IMR-90 (cell line): ENCODE measurements around the gene SLC2A10. TPM values are rescaled to one million over a fixed set of nuclear protein-coding genes. Genes with fewer than 3 reads are reported as not detected.

Experiments used
- ATAC-seq: fragments of 200-7000 bp; cut with Tn5 transposase; 2 replicates; pipeline ENCODE4 v1.9.1; 2020; ENCODE audit warnings: low read depth, mild to moderate bottlenecking, moderate library complexity
- BruUV-seq: library from RNA; stranded (reverse); fragments of 400-500 nt; replicated peaks from 2 replicates; lab custom pipeline; 2021; lab: Mats Ljungman, UMichigan
- CTCF ChIA-PET: fragments of 300-600 bp; formaldehyde crosslinking; extraction: SDS; loops from one replicate; lab custom pipeline; 2021; ENCODE audit warnings: antibody characterized with exemption; lab: Yijun Ruan, JAX
- POLR2A ChIA-PET: fragments of 300-600 bp; sonication (Branson Sonifier 250); formaldehyde crosslinking; loops from one replicate; lab custom pipeline; 2022; ENCODE audit warnings: antibody characterized with exemption; ENCODE audit not compliant: unreplicated experiment; lab: Charles Lee
- DNase-seq: peaks from one replicate; pipeline ENCODE4 v3.0.0; 2013
- H2AFZ ChIP-seq: replicated peaks from 2 replicates; pipeline ENCODE3; 2013; ENCODE audit warnings: low read length, mild to moderate bottlenecking; ENCODE audit not compliant: poor library complexity
- H2AK5ac ChIP-seq: 2 replicates; pipeline ENCODE4 v1.6.1; 2013; ENCODE audit warnings: low read depth, low read length, inconsistent platforms
- H2AK9ac ChIP-seq: replicated peaks from 2 replicates; pipeline ENCODE3; 2013; ENCODE audit warnings: mild to moderate bottlenecking, low read depth, low read length, moderate library complexity; ENCODE audit not compliant: poor library complexity
- H2BK120ac ChIP-seq: 2 replicates; pipeline ENCODE4 v1.6.1; 2013; ENCODE audit warnings: low read depth, low read length, inconsistent platforms
- H2BK15ac ChIP-seq: 3 replicates; pipeline ENCODE4 v1.6.1; 2013; ENCODE audit warnings: low read depth, low read length, inconsistent platforms
- H2BK20ac ChIP-seq: 2 replicates; pipeline ENCODE4 v1.6.1; 2013; ENCODE audit warnings: low read depth, mild to moderate bottlenecking, inconsistent platforms, low read length, moderate library complexity
- H2BK5ac ChIP-seq: 2 replicates; pipeline ENCODE4 v1.6.1; 2013; ENCODE audit warnings: mild to moderate bottlenecking, low read depth, low read length, inconsistent platforms; ENCODE audit not compliant: poor library complexity, severe bottlenecking
- H3K14ac ChIP-seq: replicated peaks from 2 replicates; pipeline ENCODE4 v1.6.1; 2013; ENCODE audit warnings: low read depth, low read length, inconsistent platforms
- H3K18ac ChIP-seq: 2 replicates; pipeline ENCODE4 v1.6.1; 2013; ENCODE audit warnings: low read depth, low read length, control low read depth
- H3K23ac ChIP-seq: 2 replicates; pipeline ENCODE4 v1.6.1; 2013; ENCODE audit warnings: low read depth, low read length, inconsistent platforms
- H3K27ac ChIP-seq: 2 replicates; pipeline ENCODE4 v1.5.1; 2013; ENCODE audit warnings: mild to moderate bottlenecking, control low read depth, low read length; ENCODE audit not compliant: insufficient read depth
- H3K27me3 ChIP-seq: 2 replicates; pipeline ENCODE4 v1.6.1; 2013; ENCODE audit warnings: low read length; ENCODE audit not compliant: control insufficient read depth, insufficient read depth
- H3K36me3 ChIP-seq: 2 replicates; pipeline ENCODE4 v1.6.1; 2013; ENCODE audit warnings: low read length, mixed read lengths; ENCODE audit not compliant: control insufficient read depth, insufficient read depth
- H3K4ac ChIP-seq: 2 replicates; pipeline ENCODE4 v1.6.1; 2013; ENCODE audit warnings: low read depth, low read length, inconsistent platforms
- H3K4me1 ChIP-seq: 2 replicates; pipeline ENCODE4 v1.6.1; 2013; ENCODE audit warnings: low read length, mixed read lengths; ENCODE audit not compliant: control insufficient read depth, insufficient read depth
- H3K4me2 ChIP-seq: 2 replicates; pipeline ENCODE4 v1.6.1; 2013; ENCODE audit warnings: low read depth, mild to moderate bottlenecking, control low read depth, low read length, moderate library complexity
- H3K4me3 ChIP-seq: 2 replicates; pipeline ENCODE4 v1.5.1; 2013; ENCODE audit warnings: low read depth, mild to moderate bottlenecking, control low read depth, low read length, moderate library complexity; ENCODE audit not compliant: insufficient read depth
- H3K56ac ChIP-seq: 2 replicates; pipeline ENCODE4 v1.6.1; 2013; ENCODE audit warnings: low read length, inconsistent platforms; ENCODE audit not compliant: insufficient read depth; ENCODE audit errors: extremely low read depth
- H3K79me1 ChIP-seq, 2 experiments: 2 replicates each; pipeline ENCODE4 v1.6.1; 2013; ENCODE audit warnings: low read length in 2 of 2, inconsistent platforms in 1 of 2, low read depth in 1 of 2
- H3K9ac ChIP-seq: 2 replicates; pipeline ENCODE4 v1.6.1; 2013; ENCODE audit warnings: low read depth, low read length, control low read depth
- H3K9me1 ChIP-seq: 2 replicates; pipeline ENCODE4 v1.6.1; 2013; ENCODE audit warnings: low read length, inconsistent platforms; ENCODE audit not compliant: insufficient read depth
- H3K9me3 ChIP-seq: 2 replicates; pipeline ENCODE4 v1.6.1; 2013; ENCODE audit warnings: low read length; ENCODE audit not compliant: control insufficient read depth, insufficient read depth
- H4K20me1 ChIP-seq: 2 replicates; pipeline ENCODE4 v1.6.1; 2013; ENCODE audit warnings: low read length, inconsistent platforms; ENCODE audit not compliant: insufficient read depth
- H4K5ac ChIP-seq: 2 replicates; pipeline ENCODE4 v1.6.1; 2013; ENCODE audit warnings: mild to moderate bottlenecking, low read depth, low read length, control low read depth
- H4K8ac ChIP-seq, 2 experiments: 2 replicates each; pipeline ENCODE4 v1.6.1; 2013; ENCODE audit warnings: low read depth in 2 of 2, low read length in 2 of 2, control low read depth in 1 of 2, inconsistent platforms in 1 of 2
- H4K91ac ChIP-seq: 2 replicates; pipeline ENCODE4 v1.6.1; 2013; ENCODE audit warnings: low read depth, low read length, inconsistent platforms; ENCODE audit not compliant: insufficient read depth
- BHLHE40 ChIP-seq: fragments of 150-350 bp; IDR thresholded peaks from 2 replicates; pipeline ENCODE4 v1.6.1; 2016; ENCODE audit warnings: mild to moderate bottlenecking, low read depth, low read length
- CEBPB ChIP-seq: IDR thresholded peaks from 2 replicates; pipeline ENCODE4 v1.6.1; 2012; ENCODE audit warnings: low read depth, low read length, improper control_type of control experiment
- CHD1 ChIP-seq: IDR thresholded peaks from 2 replicates; pipeline ENCODE4 v1.6.1; 2012; ENCODE audit warnings: low read depth, low read length, improper control_type of control experiment
- FOS ChIP-seq: fragments of 150-350 bp; IDR thresholded peaks from 2 replicates; pipeline ENCODE4 v1.6.1; 2016; ENCODE audit warnings: low read depth, low read length
- MAFK ChIP-seq: IDR thresholded peaks from 2 replicates; pipeline ENCODE4 v1.6.1; 2012; ENCODE audit warnings: low read depth, low read length, improper control_type of control experiment
- MAZ ChIP-seq: IDR thresholded peaks from 2 replicates; pipeline ENCODE4 v1.6.1; 2012; ENCODE audit warnings: low read depth, mild to moderate bottlenecking, low read length, improper control_type of control experiment, moderate library complexity, borderline replicate concordance
- MXI1 ChIP-seq: IDR thresholded peaks from 2 replicates; pipeline ENCODE4 v1.6.1; 2012; ENCODE audit warnings: low read depth, mild to moderate bottlenecking, low read length, moderate library complexity, borderline replicate concordance
- NFE2L2 ChIP-seq: fragments of 150-350 bp; IDR thresholded peaks from 2 replicates; pipeline ENCODE4 v1.6.1; 2016; ENCODE audit warnings: low read depth, mild to moderate bottlenecking, low read length
- POLR2A ChIP-seq: IDR thresholded peaks from 2 replicates; pipeline ENCODE4 v1.6.1; 2012; ENCODE audit warnings: mild to moderate bottlenecking, low read depth, low read length
- RAD21 ChIP-seq: IDR thresholded peaks from 2 replicates; pipeline ENCODE4 v1.6.1; 2012; ENCODE audit warnings: low read length, improper control_type of control experiment
- RCOR1 ChIP-seq: IDR thresholded peaks from 2 replicates; pipeline ENCODE4 v1.6.1; 2012; ENCODE audit warnings: mild to moderate bottlenecking, low read length, improper control_type of control experiment; ENCODE audit not compliant: insufficient replicate concordance
- RFX5 ChIP-seq: IDR thresholded peaks from 2 replicates; pipeline ENCODE4 v1.8.0; 2012; ENCODE audit warnings: low read depth, mild to moderate bottlenecking, low read length, moderate library complexity
- SMC3 ChIP-seq: fragments of 150-350 bp; IDR thresholded peaks from 2 replicates; pipeline ENCODE4 v1.6.1; 2016; ENCODE audit warnings: low read depth, mild to moderate bottlenecking, antibody characterized with exemption, low read length, moderate library complexity
- WGBS, 2 experiments: methylation state at CpG; one replicate each; pipeline versions ENCODE4 v1.1.5 to v1.1.7; 2013; ENCODE audit warnings: missing lambda C conversion rate in 2 of 2; ENCODE audit not compliant: insufficient read length in 1 of 2; ENCODE audit errors: extremely low coverage in 2 of 2; 5-methylcytosine and 5-hydroxymethylcytosine counted together
- dilution Hi-C: fragments of 300-500 bp; cut with HindIII; formaldehyde crosslinking; loops from one replicate; pipeline ENCODE4 v1.14.3; 2018; ENCODE audit warnings: low sequenced_read_pairs; ENCODE audit not compliant: unreplicated experiment
- in situ Hi-C: fragments of 300-500 bp; cut with MboI; formaldehyde crosslinking; loops from 3 replicates; pipeline ENCODE4 v1.14.3; 2019; ENCODE audit warnings: low sequenced_read_pairs, inconsistent platforms, mixed read lengths
- intact Hi-C: fragments of 100-400 bp; cut with micrococcal nuclease; formaldehyde crosslinking; loops from 2 replicates; pipeline ENCODE4 v1.10.0; 2022
- polyA plus RNA-seq, 3 experiments: library from polyadenylated mRNA; depleted of rRNA; stranded (reverse); fragments of >200 nt; gene quantifications; 2 replicates each; pipeline ENCODE4 v1.2.3, GENCODE V29; 2012; ENCODE audit warnings: low replicate concordance in 1 of 3
- total RNA-seq: library from RNA; depleted of rRNA; stranded (reverse); fragments of >200 nt; gene quantifications from 2 replicates; pipeline ENCODE4 v1.2.3, GENCODE V29; 2012
- TF ChIP-seq, protein P1 (sequence below): conservative IDR thresholded peaks from 2 replicates; pipeline ENCODE4 v1.5.1; 2012; ENCODE audit warnings: mild to moderate bottlenecking, low read depth, low read length, improper control_type of control experiment
- TF ChIP-seq, protein P2 (sequence below): fragments of 150-350 bp; IDR thresholded peaks from 2 replicates; pipeline ENCODE4 v1.6.1; 2017; ENCODE audit warnings: mild to moderate bottlenecking, antibody characterized with exemption, low read length, low read depth
- TF ChIP-seq, protein P3 (sequence below): fragments of 150-350 bp; IDR thresholded peaks from 2 replicates; pipeline ENCODE4 v1.6.1; 2016; ENCODE audit warnings: low read depth, mild to moderate bottlenecking, low read length, moderate library complexity, borderline replicate concordance

SLC2A10 gene
- total and polyA plus RNA-seq, 2 of the 4 experiments (the other 2 are of a cell fraction): 15.2 to 22.0 TPM

DNA sequence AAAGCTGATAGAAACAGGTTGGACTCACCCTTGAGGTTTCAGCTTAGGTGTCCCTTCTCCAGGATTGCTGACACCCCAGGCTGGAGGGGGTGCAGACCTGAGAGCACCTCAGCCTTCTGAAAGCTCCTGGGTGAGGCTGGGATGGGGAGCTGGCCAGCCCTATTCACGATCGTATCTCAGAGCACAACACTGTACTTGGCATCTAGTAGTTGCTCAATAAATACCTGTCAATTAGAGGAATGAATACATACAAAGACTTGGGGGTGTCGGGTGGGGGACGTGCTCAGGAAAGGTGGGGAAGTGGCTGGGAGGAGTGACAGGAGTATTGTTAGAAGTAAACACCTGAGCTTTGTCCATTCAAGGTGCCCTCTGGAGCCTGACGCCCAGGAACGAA lies 61.7 kb downstream of the SLC2A10 start:
- no peak overlapping the region for H3K56ac ChIP-seq
- H3K4me3 ChIP-seq: no peak overlapping the region
- no peak overlapping the region for H4K5ac ChIP-seq
- no peak for DNase-seq
- no peaks in the 10 kb centered on the region for H3K4me1 ChIP-seq
- intact Hi-C loops (no loop called here), dilution Hi-C loops (no loop called here), in situ Hi-C loops (loop anchor here (25.0 kb wide), 1 partner anchor 241 kb away; no protein-coding TSS in a partner anchor)
- ATAC-seq: no peak
- no peak overlapping the region for H3K4ac ChIP-seq
- H2AFZ ChIP-seq: no peak overlapping the region
- no TSS peak for BruUV-seq
- H3K23ac ChIP-seq: no peak overlapping the region
- no peak overlapping the region for H3K18ac ChIP-seq
- H2BK20ac ChIP-seq: no peak overlapping the region
- peaks cover 4% of the 10 kb centered on the region for H3K27me3 ChIP-seq
- H2BK15ac ChIP-seq: no peak overlapping the region
- no peak overlapping the region for H3K14ac ChIP-seq
- H4K8ac ChIP-seq: no peak overlapping the region
- H3K9me1 ChIP-seq: no peaks in the 10 kb centered on the region; the same call in 1 of the 2 replicates
- H3K9ac ChIP-seq: no peak overlapping the region
- no peak overlapping the region for H4K91ac ChIP-seq
- TF ChIP-seq NFE2L2: no peak
- TF ChIP-seq, protein P1, sequence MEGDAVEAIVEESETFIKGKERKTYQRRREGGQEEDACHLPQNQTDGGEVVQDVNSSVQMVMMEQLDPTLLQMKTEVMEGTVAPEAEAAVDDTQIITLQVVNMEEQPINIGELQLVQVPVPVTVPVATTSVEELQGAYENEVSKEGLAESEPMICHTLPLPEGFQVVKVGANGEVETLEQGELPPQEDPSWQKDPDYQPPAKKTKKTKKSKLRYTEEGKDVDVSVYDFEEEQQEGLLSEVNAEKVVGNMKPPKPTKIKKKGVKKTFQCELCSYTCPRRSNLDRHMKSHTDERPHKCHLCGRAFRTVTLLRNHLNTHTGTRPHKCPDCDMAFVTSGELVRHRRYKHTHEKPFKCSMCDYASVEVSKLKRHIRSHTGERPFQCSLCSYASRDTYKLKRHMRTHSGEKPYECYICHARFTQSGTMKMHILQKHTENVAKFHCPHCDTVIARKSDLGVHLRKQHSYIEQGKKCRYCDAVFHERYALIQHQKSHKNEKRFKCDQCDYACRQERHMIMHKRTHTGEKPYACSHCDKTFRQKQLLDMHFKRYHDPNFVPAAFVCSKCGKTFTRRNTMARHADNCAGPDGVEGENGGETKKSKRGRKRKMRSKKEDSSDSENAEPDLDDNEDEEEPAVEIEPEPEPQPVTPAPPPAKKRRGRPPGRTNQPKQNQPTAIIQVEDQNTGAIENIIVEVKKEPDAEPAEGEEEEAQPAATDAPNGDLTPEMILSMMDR: no peak
- TF ChIP-seq MAFK: no peak
- TF ChIP-seq, protein P2, sequence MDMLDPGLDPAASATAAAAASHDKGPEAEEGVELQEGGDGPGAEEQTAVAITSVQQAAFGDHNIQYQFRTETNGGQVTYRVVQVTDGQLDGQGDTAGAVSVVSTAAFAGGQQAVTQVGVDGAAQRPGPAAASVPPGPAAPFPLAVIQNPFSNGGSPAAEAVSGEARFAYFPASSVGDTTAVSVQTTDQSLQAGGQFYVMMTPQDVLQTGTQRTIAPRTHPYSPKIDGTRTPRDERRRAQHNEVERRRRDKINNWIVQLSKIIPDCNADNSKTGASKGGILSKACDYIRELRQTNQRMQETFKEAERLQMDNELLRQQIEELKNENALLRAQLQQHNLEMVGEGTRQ: no peak
- no peak for TF ChIP-seq SMC3
- no peak for TF ChIP-seq MXI1
- no peak for TF ChIP-seq MAZ
- TF ChIP-seq CEBPB: no peak
- no peak for TF ChIP-seq RFX5
- no peak for TF ChIP-seq CHD1
- no peak for TF ChIP-seq RCOR1
- TF ChIP-seq POLR2A: no peak
- TF ChIP-seq FOS: no peak
- TF ChIP-seq, protein P3, sequence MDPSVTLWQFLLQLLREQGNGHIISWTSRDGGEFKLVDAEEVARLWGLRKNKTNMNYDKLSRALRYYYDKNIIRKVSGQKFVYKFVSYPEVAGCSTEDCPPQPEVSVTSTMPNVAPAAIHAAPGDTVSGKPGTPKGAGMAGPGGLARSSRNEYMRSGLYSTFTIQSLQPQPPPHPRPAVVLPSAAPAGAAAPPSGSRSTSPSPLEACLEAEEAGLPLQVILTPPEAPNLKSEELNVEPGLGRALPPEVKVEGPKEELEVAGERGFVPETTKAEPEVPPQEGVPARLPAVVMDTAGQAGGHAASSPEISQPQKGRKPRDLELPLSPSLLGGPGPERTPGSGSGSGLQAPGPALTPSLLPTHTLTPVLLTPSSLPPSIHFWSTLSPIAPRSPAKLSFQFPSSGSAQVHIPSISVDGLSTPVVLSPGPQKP: no peak
- TF ChIP-seq RAD21: no peak
- TF ChIP-seq BHLHE40: no peak
- no peak overlapping the region for H2BK5ac ChIP-seq
- no peaks in the 10 kb centered on the region for H3K36me3 ChIP-seq
- no peaks in the 10 kb centered on the region for H3K9me3 ChIP-seq
- POLR2A ChIA-PET: no interaction called here
- H2AK5ac ChIP-seq: no peak overlapping the region
- no CpG with 5 or more reads among the region's 6 CpGs for WGBS, 2 experiments
- CTCF ChIA-PET: interaction anchor here (0.6 kb wide), 1 partner anchor 760 kb away, joined by 3 read pairs; no protein-coding TSS in a partner anchor
- H3K4me2 ChIP-seq: no peak overlapping the region
- H2BK120ac ChIP-seq: no peak overlapping the region
- H3K27ac ChIP-seq: no peak overlapping the region
- no peaks in the 10 kb centered on the region for H4K20me1 ChIP-seq
- no peaks in the 10 kb centered on the region for H3K79me1 ChIP-seq
- no peak overlapping the region for H2AK9ac ChIP-seq
